GM19467 (cell line): ENCODE results near the gene KTI12.
"Not testable (repeated sequence)": the region's sequence is repeated elsewhere in the genome, so short reads cannot be mapped to it uniquely, and the experiment has no call there.

Experiments
- ATAC-seq: cut with Tn5 transposase; IDR thresholded peaks from one replicate; pipeline ENCODE4 v1.9.1; 2021; ENCODE audit warnings: mild to moderate bottlenecking, moderate library complexity; ENCODE audit not compliant: unreplicated experiment

The KTI12 gene

GRCh38 chr1:52041551-52042185 is 8.1 kb upstream of the KTI12 start:
- ATAC-seq, result no peak

GRCh38 chr1:52037909-52038308 is 4.3 kb upstream of the KTI12 start:
- no peak for ATAC-seq

DNA sequence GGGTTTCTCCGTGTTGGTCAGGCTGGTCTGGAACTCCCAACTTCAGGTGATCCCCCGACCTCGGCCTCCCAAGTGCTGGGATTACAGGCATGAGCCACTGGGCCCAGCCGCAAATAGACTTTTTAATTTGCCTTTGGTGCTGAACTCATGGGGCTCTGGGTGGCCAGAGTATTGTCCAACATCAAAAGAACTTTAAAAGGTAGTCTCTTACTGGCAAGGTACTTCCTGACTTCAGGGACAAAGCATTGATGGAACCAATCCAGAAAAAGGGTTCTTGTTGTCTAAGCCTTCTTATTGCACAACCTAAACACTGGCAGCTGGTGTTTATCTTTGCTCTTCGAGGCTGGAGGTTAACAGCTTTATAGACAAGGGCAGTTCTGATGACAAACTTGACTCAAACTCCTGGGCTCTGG is 3.8 kb upstream of the KTI12 start:
- ATAC-seq, result no peak

DNA sequence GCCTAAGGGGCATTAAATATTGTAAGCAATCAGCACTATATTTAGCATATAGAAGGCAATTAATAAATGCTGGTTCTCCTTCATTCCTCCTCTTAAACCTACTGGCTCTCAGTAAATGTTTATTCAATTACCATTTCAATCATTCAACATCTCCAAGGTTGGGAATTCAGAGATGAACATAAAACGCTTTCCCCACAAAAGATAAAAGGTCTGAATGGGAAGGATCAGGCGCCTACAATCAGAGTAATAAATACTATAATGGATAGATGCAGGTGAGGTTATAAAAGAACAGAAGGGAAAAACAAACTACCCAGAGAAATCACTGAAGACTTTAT is 407 bp upstream of the KTI12 start:
- ATAC-seq, result no peak

- ATAC-seq, result peak; percentile 41
Measured at GRCh38 chr1:52032785-52033131, 852 bp downstream of the KTI12 start.

DNA sequence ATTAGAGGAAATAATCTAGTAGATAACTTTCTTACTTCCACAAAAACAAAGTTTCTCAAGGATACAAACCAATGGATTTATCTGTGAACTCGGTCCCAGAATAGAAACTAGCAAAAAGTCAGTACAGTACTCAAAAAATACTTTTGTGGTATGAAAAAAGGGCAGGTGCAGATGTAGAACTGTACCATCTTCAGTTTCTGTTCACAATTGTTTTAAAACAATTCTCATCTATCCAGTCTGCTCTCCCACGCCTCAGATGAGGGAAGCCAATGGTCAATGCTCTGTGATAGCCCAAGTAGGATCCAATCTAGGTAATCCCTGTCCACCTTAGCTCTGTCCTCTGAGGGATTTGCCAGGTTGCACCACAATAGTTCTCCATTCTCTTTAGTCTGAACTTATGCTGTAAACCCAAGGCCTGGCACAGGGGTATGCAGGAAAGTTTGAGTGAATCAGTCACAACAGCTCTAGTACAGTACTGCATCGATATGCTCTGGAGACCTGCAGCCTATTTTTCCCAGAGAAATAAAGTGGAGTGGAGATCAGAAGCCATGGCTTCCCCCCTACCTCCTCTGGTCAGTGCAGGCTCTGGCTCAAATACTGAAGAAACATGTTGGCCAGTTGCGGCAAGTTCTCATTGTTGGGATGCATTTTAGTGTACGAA is 1.4 kb downstream of the KTI12 start:
- ATAC-seq, result no peak

GRCh38 chr1:52028839-52029238 is 4.8 kb downstream of the KTI12 start:
- ATAC-seq, result not testable (repeated sequence)

GRCh38 chr1:52028328-52028727 is 5.3 kb downstream of the KTI12 start:
- ATAC-seq, result no peak

DNA sequence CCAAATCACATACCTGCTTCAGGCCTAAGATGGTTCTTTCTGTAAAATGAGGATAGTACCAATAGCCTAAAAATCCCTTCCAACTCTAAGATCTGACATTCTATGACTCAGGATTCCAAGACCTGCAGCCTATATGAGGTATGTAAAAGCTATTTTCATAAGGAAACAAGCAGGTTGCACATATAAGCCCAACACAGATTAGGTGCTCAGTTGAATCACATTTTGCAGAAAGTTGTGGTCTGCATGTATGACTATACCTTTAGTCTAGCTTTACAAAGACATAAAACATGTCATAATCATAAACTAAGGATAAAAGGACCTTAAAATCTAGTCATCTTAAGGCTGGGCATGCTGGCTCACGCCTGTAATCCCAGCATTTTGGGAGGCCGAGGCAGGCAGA is 7.3 kb downstream of the KTI12 start:
- ATAC-seq, result no peak

DNA sequence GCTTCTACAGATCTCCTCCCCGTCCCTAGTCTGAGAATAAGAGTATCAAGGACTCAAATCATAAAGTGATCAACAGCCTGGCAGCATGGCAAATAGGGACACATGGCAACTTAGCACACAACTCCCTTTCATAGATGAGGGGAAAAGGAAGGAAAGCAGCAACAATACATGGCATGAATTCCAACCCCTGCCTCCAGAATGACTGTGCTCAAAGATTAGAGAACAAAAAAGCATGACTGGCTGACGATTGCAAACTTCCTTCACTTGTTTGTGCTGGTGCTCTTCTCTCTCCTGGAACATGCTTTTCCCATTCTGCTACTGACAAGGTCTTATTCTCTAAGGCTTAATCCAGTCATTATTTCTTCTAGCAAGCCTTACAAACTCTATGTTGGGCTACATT is 11.5 kb downstream of the KTI12 start:
- no peak for ATAC-seq

DNA sequence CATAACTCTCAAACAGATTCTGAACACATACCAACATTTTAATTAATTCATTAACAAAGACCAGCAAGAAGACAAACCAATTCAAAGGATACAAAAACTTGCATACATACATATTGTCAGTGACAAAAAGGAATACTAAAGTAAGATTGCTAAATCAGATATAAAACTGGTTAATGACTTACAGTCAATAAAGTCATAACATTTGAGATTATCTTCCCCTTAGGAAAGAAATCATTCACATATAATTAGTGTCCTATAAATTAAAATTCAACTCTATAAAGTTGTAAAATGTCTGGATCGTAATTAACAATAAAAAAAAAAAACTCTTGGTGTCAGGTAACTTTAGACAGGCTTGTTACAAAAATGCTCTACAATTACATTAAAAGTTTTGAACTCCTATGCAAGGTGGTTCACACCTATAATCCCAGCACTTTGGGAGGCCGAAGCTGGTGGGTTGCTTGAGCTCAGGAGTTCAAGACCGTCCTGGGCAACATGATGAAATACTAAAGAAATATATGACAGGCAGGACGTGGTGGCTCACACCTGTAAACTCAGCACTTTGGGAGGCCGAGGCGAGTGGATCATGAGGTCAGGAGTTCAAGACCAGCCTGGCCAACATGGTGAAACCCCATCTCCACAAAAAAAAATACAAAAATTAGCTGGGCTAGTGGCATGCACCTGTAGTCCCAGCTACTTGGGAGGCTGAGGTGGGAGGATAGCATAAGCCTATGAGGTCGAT is 25.4 kb downstream of the KTI12 start:
- no peak for ATAC-seq

DNA sequence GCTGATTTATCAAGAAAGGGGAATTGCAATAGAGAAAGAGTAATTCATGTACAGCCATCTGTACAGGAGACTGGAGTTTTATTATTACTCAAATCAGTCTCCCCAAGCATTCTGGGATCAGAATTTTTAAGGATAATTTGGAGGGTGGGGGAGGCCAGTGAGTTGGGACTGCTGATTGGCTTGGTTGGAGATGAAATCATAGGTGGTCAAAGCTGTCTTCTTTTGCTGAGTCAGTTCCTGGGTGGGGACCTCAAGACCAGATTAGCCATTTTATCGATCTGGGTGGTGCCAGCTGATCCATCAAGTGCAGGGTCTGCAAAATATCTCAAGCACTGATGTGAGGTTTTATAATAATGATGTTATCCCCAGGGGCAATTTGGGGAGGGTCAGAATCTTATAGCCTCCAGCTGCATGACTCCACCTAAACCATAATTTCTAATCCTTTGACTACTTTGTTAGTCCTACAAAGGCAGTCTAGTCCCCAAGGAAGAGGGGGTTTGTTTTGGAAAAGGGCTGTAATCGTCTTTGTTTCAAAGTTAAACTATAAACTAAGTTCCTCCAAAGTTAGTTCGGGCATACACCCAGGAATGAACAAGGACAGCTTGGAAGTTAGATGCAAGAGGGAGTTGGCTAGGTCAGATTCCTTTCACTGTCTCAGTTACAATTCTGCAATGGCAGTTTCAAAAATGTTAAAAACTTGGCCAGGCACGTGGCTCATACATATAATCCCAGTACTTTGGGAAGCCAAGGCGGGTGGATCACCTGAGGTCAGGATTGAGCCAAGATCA is 26.2 kb downstream of the KTI12 start:
- no peak for ATAC-seq

DNA sequence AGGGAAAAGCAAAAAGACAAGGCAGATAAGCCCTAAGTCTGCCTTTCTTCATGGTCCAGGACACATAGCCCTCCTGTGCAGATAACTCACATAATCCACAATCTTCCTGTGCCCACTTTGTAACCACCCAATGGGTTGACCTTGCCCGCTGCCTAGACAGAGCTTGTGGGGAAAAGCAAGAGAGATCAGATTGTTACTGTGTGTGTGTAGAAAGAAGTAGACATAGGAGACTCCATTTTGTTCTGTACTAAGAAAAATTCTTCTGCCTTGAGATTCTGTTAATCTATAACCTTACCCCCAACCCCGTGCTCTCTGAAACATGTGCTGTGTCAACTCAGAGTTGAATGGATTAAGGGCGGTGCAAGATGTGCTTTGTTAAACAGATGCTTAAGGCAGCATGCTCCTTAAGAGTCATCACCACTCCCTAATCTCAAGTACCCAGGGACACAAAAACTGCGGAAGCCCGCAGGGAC is 27.5 kb downstream of the KTI12 start:
- ATAC-seq, result not testable (repeated sequence)

DNA sequence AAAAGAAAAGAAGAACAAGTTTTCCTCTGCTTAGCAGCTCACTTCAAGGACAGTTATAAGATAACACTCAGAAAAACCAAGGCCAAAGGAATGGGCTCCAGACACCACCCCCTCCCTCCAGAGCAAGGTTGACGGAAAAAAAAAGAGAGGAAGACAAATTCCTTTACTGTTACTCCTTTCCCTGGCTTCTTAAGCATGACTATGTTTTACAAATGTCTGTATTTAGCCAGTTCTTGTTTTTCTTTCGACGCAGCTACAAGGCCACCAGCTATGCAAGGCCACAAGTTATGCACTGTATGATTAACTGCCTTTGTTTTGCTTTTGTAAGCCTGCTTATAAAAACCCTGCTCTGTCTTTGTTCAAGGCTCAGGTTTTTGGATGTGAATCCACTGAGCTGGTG is 28.1 kb downstream of the KTI12 start:
- ATAC-seq, result not testable (repeated sequence)

GRCh38 chr1:52003877-52004276 is 29.7 kb downstream of the KTI12 start:
- no peak for ATAC-seq

DNA sequence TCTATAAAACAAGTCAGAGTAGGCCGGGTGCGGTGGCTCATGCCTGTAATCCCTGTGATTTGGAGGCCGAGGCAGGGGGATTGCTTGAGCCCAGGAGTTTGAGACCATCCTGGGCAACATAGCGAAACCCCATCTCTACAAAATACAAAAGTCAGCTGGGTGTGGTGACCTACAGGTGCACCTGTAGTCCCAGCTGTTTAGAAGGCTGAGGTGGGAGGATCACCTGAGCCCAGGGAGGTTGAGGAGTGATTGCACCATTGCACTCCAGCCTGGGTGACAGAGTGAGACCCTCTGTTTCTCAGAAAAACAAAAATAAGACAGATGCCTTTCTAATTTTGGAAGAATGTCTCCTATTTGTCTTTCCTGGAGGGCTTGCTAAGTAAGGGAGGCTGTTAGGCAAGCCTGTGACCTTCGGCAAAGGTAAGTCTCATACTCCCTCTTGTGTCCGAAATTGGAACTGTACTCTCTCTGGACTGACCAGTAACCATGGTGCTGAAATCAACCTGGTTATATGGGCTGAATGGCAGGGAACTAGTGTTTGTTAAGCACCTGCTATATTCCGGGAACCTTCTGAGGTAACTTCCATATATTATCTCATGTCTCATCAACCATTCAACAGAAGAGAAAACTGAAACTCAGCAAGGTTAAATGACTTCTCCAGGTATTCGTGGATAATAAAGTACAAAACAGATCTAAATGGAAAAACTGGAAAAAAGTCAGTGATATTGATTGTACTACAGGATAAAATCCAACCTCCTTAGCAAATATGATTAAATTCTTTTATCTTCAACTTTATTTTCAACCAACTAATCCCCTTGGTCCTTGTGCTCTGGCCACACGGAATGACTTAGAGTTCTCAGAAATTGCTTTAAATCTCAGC is 31.3 kb downstream of the KTI12 start:
- peak; percentile 73 for ATAC-seq

GRCh38 chr1:51998701-51999100 is 34.9 kb downstream of the KTI12 start:
- no peak for ATAC-seq

DNA sequence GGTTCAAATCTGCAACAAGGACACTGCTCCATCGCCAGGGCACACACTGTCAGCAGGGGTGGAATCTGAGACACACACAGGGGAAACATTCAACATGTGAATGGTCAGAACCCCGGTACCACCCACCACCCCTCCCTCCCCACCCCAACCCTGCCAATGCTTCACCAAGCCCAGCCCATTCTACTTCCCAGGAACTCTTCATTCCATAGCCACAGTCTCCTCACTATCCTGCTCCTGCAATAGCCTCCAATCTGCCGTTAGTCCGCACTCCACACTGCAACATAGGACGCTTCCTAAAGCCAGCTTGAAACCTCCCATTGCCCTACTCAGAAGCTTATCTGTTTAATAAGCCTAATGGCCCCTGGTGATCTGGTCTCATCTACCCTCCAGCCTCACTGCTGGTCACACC is 35.6 kb downstream of the KTI12 start:
- ATAC-seq, result no peak

DNA sequence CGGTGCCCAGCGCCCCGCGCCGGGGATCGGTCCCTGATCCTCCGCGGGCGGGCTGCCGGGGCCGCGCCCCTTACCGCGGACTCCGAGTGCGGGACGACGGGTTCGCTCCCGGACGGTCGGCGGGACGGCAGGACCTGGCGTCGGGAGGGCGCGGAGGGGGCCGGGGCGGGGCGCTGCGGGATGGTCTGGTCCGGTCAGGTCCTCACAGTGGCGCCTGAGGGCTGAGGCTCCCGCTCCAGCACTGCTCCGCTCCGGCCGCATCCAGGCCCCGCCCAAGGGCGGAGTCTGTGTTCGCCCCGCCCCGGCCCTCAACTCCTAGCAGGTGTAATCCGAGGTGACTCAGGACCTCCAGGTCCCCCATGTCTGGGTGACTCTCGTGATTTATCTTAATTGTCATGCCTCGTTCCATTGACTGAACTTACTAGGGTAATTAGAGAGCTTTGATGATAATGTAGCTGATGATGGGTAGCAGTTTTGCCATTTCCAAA is 43.1 kb downstream of the KTI12 start, which contains the start of gene RAB3B:
Gene RAB3B (minus strand): TSS at position 223 of the 488 bp plus-strand sequence. CDS start 13,583 bp downstream, outside the sequence.
- ATAC-seq, result peak; percentile 61
